ENCODE measurements around the gene CRACR2A.

CRACR2A gene

DNA sequence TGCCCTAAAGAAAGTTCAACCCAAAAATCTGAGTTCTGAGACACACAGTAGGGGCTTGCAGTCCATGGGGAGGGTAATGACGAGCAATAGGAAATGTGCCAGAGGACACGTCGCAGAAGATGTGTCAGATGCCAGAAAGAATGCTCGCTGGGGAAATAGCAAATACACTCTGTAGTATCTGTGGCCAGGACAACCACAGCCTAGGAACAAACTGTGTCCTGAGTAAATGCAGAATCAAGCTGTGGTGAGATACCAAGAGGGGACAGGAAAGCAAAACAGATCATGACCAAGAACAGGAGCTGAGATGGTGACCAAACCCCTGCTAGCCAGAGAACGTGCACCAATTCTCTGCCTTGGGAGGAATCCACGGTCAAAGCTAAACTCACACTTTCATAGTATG lies 9.1 kb downstream of the CRACR2A start:
- Histone ChIP-seq H3K36me3 (replicated peaks; ENCODE audit: insufficient read depth, low read length) (no peaks in the 10 kb centered on the region), H2AFZ (ENCODE audit: low read length) (no peak overlapping the region), H3K27ac (ENCODE audit: low read length) (no peak overlapping the region), H3K9ac (ENCODE audit: low read length) (no peak overlapping the region), H4K20me1 (ENCODE audit: insufficient read depth, low read length) (no peaks in the 10 kb centered on the region), H3K9me2 (replicated peaks; ENCODE audit: insufficient read depth, low read length) (no peaks in the 10 kb centered on the region), H3K4me2 (ENCODE audit: low read depth, low read length) (no peak overlapping the region), H3K4me1 (ENCODE audit: low read length) (no peaks in the 10 kb centered on the region), H3K79me2 (ENCODE audit: low read length) (peaks cover 17% of the 10 kb centered on the region), H3K9me3 (replicated peaks; ENCODE audit: insufficient read depth, low read length) (no peaks in the 10 kb centered on the region), H3F3A (ENCODE audit: insufficient read depth, low read length) (no peaks in the 10 kb centered on the region), H3K4me3 (ENCODE audit: low read length) (no peak overlapping the region), H3K27me3 (replicated peaks; ENCODE audit: insufficient read depth, low read length) (no peaks in the 10 kb centered on the region)
- no peak for DNase-seq
- TF ChIP-seq CTCF (IDR thresholded peaks at IDR 0.05; ENCODE audit: low read length) (no peak), EZH2 (optimal IDR thresholded peaks at IDR 0.05; ENCODE audit: low read depth, low read length) (no peak), EZH2phosphoT487 (IDR thresholded peaks at IDR 0.05; ENCODE audit: low read length) (no peak)

DNA sequence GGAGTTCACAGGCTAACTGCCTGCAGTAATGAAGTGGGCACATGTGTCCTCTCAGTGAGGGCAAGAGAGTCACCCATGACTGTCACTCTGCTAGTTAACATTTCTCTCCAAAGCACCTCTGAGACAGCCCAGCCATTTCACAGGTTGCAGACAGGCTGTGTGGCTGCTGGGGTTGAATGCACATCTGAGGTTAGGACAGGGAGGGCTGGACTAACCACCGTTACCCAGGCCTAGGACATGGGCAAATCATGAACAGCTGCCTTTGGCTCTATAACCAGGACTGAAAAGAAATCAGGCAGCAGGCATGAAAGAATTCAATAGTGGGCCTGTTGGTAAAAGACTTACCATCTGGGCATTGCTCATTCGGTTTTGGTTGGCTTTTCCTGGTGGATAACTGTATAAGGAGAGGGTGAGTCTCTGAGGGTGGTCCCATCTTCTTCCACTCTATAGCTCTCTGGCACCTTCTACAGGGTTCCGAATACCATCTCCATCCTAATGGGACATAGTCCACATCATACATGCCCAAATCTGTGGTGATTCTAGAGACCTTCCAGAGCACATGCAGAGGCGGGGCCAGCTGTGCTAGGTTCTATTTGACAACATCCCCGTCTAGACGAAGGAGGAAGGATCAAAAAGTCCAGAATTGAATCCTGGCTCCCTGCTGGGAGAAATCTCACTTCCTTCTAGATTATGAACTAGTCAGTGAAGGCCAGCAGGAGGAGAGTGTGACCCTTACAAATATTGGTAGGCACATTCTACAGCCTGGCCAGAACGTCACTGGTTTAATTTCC lies 10.8 kb downstream of the CRACR2A start:
- H3K4me1 ChIP-seq (ENCODE audit: low read length) = no peaks in the 10 kb centered on the region
- no peaks in the 10 kb centered on the region for H3K9me3 ChIP-seq (replicated peaks; ENCODE audit: insufficient read depth, low read length)
- H3K4me3 ChIP-seq (ENCODE audit: low read length) = no peak overlapping the region
- no peaks in the 10 kb centered on the region for H4K20me1 ChIP-seq (ENCODE audit: insufficient read depth, low read length)
- H2AFZ ChIP-seq (ENCODE audit: low read length) = no peak overlapping the region
- peaks cover 9% of the 10 kb centered on the region; the same call in 1 of the 2 replicates for H3K79me2 ChIP-seq (ENCODE audit: low read length)
- H3K4me2 ChIP-seq (ENCODE audit: low read depth, low read length) = no peak overlapping the region
- no peaks in the 10 kb centered on the region for H3F3A ChIP-seq (ENCODE audit: insufficient read depth, low read length)
- H3K9me2 ChIP-seq (replicated peaks; ENCODE audit: insufficient read depth, low read length) = no peaks in the 10 kb centered on the region
- no peak overlapping the region for H3K9ac ChIP-seq (ENCODE audit: low read length)
- DNase-seq = no peak
- H3K36me3 ChIP-seq (replicated peaks; ENCODE audit: insufficient read depth, low read length) = no peaks in the 10 kb centered on the region
- no peaks in the 10 kb centered on the region for H3K27me3 ChIP-seq (replicated peaks; ENCODE audit: insufficient read depth, low read length)
- H3K27ac ChIP-seq (ENCODE audit: low read length) = no peak overlapping the region
- TF ChIP-seq CTCF (IDR thresholded peaks at IDR 0.05; ENCODE audit: low read length) (no peak), EZH2phosphoT487 (IDR thresholded peaks at IDR 0.05; ENCODE audit: low read length) (no peak), EZH2 (optimal IDR thresholded peaks at IDR 0.05; ENCODE audit: low read depth, low read length) (no peak)

GRCh38 chr12:3740480-3741231 lies 12.3 kb downstream of the CRACR2A start:
- no peak for DNase-seq
- Histone ChIP-seq H3K9me3 (replicated peaks; ENCODE audit: insufficient read depth, low read length) (no peaks in the 10 kb centered on the region), H3K27ac (ENCODE audit: low read length) (no peak overlapping the region), H3K4me3 (ENCODE audit: low read length) (no peak overlapping the region), H3K9me2 (replicated peaks; ENCODE audit: insufficient read depth, low read length) (no peaks in the 10 kb centered on the region), H3K36me3 (replicated peaks; ENCODE audit: insufficient read depth, low read length) (no peaks in the 10 kb centered on the region), H3K4me2 (ENCODE audit: low read depth, low read length) (no peak overlapping the region), H3K9ac (ENCODE audit: low read length) (no peak overlapping the region), H3K27me3 (replicated peaks; ENCODE audit: insufficient read depth, low read length) (no peaks in the 10 kb centered on the region), H3F3A (ENCODE audit: insufficient read depth, low read length) (no peaks in the 10 kb centered on the region), H2AFZ (ENCODE audit: low read length) (no peak overlapping the region), H4K20me1 (ENCODE audit: insufficient read depth, low read length) (no peaks in the 10 kb centered on the region), H3K79me2 (ENCODE audit: low read length) (peaks cover 9% of the 10 kb centered on the region; the same call in 1 of the 2 replicates), H3K4me1 (ENCODE audit: low read length) (no peaks in the 10 kb centered on the region)
- no peak for TF ChIP-seq EZH2 (optimal IDR thresholded peaks at IDR 0.05; ENCODE audit: low read depth, low read length)

Data from MM.1S (cell line).